ENCODE results near the gene RFX2. TPM values are rescaled to one million over a fixed set of nuclear protein-coding genes. Genes with fewer than 3 reads are reported as not detected.
A peak's percentile ranks its signal among the peaks of the same experiment; 100 is the strongest.

The RFX2 gene
- total and polyA plus RNA-seq, 4 donors, result 0.67 to 5.1 (median 2.8) TPM

DNA sequence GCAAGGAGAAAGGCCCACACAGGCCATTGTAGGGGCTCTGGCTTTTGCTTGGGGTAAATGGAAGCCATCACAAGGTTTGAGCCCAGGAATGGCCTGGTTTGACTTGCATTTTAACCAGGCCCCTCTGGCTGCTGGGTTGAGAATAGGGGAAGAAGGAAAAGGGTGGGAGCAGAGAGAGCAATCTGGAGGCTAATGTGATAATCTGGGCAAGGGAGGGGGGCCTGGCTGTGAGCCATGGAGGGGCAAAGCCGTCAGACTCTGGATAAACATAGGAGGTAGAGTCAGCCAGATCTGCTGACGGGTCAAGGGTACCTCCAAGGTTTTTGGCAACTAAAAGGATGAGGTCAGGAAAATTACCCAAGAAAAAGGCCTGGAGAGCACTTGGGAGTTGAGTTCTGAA is 41.6 kb downstream of the RFX2 start:
- H3K4me1 ChIP-seq (ENCODE audit: control insufficient read depth in 4 of 4, insufficient read depth in 4 of 4, low read length in 3 of 4), result peaks cover 4 to 25% (median 19%) of the 10 kb centered on the region in 4 donors
- H3K9me3 ChIP-seq (ENCODE audit: control insufficient read depth in 4 of 4, low read length in 3 of 4), result no peaks in the 10 kb centered on the region
- no peaks in the 10 kb centered on the region for H3K36me3 ChIP-seq (ENCODE audit: control insufficient read depth in 4 of 4, insufficient read depth in 3 of 4, low read depth in 1 of 4, low read length in 3 of 4)
- no peak overlapping the region for H3K4me3 ChIP-seq (ENCODE audit: low read depth in 1 of 3, low read length in 3 of 3)
- DNase-seq (ENCODE audit: low spot score), result no peak
- TF ChIP-seq SP1 (IDR thresholded peaks at IDR 0.05) (no peak), HNF4G (IDR thresholded peaks at IDR 0.05) (no peak), TAF1 (conservative IDR thresholded peaks at IDR 0.05) (no peak), GABPA (IDR thresholded peaks at IDR 0.05 in 1 of 2, conservative IDR thresholded peaks at IDR 0.05 in 1 of 2) (no peak), RXRA (IDR thresholded peaks at IDR 0.05) (no peak), JUND (IDR thresholded peaks at IDR 0.05) (no peak), FOXA1 (IDR thresholded peaks at IDR 0.05) (no peak)
- TF ChIP-seq, protein P1, sequence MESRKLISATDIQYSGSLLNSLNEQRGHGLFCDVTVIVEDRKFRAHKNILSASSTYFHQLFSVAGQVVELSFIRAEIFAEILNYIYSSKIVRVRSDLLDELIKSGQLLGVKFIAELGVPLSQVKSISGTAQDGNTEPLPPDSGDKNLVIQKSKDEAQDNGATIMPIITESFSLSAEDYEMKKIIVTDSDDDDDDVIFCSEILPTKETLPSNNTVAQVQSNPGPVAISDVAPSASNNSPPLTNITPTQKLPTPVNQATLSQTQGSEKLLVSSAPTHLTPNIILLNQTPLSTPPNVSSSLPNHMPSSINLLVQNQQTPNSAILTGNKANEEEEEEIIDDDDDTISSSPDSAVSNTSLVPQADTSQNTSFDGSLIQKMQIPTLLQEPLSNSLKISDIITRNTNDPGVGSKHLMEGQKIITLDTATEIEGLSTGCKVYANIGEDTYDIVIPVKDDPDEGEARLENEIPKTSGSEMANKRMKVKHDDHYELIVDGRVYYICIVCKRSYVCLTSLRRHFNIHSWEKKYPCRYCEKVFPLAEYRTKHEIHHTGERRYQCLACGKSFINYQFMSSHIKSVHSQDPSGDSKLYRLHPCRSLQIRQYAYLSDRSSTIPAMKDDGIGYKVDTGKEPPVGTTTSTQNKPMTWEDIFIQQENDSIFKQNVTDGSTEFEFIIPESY (IDR thresholded peaks at IDR 0.05), result no peak
- H3K9ac ChIP-seq (ENCODE audit: low read depth in 1 of 2, low read length in 2 of 2), result no peak overlapping the region
- H3K27ac ChIP-seq (ENCODE audit: low read depth in 1 of 2, low read length in 2 of 2), result no peak overlapping the region
- H3K27me3 ChIP-seq (ENCODE audit: control insufficient read depth in 4 of 4, insufficient read depth in 4 of 4, low read length in 3 of 4), result no peaks in the 10 kb centered on the region
- 46% methylated on average over 2 of the region's 2 CpGs for WGBS

- H3K9ac ChIP-seq (ENCODE audit: low read depth in 1 of 2, low read length in 2 of 2), result no peak overlapping the region
- no peak overlapping the region for H3K4me3 ChIP-seq (ENCODE audit: low read depth in 1 of 3, low read length in 3 of 3)
- WGBS, result 96% methylated on average over 2 of the region's 2 CpGs
- H3K36me3 ChIP-seq (ENCODE audit: control insufficient read depth in 4 of 4, insufficient read depth in 3 of 4, low read depth in 1 of 4, low read length in 3 of 4), result no peaks in the 10 kb centered on the region
- H3K9me3 ChIP-seq (ENCODE audit: control insufficient read depth in 4 of 4, low read length in 3 of 4), result no peaks in the 10 kb centered on the region
- peaks cover 4 to 25% (median 19%) of the 10 kb centered on the region in 4 donors for H3K4me1 ChIP-seq (ENCODE audit: control insufficient read depth in 4 of 4, insufficient read depth in 4 of 4, low read length in 3 of 4)
- peak overlapping the region in 1 of 2 donors; percentile 85 for H3K27ac ChIP-seq (ENCODE audit: low read depth in 1 of 2, low read length in 2 of 2)
- DNase-seq (ENCODE audit: low spot score), result no peak
- TF ChIP-seq, protein P2, sequence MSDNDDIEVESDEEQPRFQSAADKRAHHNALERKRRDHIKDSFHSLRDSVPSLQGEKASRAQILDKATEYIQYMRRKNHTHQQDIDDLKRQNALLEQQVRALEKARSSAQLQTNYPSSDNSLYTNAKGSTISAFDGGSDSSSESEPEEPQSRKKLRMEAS (IDR thresholded peaks at IDR 0.05), result no peak
- TF ChIP-seq SP1 (IDR thresholded peaks at IDR 0.05), result no peak
- TF ChIP-seq RAD21 (IDR thresholded peaks at IDR 0.05), result no peak
- TF ChIP-seq FOXA1 (IDR thresholded peaks at IDR 0.05), result no peak
- TF ChIP-seq TAF1 (conservative IDR thresholded peaks at IDR 0.05), result no peak
- TF ChIP-seq JUND (IDR thresholded peaks at IDR 0.05), result no peak
- no peak for TF ChIP-seq NR2F2 (IDR thresholded peaks at IDR 0.05)
- TF ChIP-seq HNF4G (IDR thresholded peaks at IDR 0.05), result no peak
- TF ChIP-seq YY1 (IDR thresholded peaks at IDR 0.05), result no peak
- no peak for TF ChIP-seq GABPA (IDR thresholded peaks at IDR 0.05 in 1 of 2, conservative IDR thresholded peaks at IDR 0.05 in 1 of 2)
- no peak for TF ChIP-seq RXRA (IDR thresholded peaks at IDR 0.05)
- no peak for TF ChIP-seq EGR1 (IDR thresholded peaks at IDR 0.05; ENCODE audit: low read depth in 2 of 2)
- TF ChIP-seq, protein P1 (IDR thresholded peaks at IDR 0.05), result no peak
- TF ChIP-seq FOXA2 (IDR thresholded peaks at IDR 0.05), result no peak
- no peak for TF ChIP-seq REST (IDR thresholded peaks at IDR 0.05)
- H3K27me3 ChIP-seq (ENCODE audit: control insufficient read depth in 4 of 4, insufficient read depth in 4 of 4, low read length in 3 of 4), result no peaks in the 10 kb centered on the region
Measured at GRCh38 chr19:6067975-6068374, 42.3 kb downstream of the RFX2 start.
